Left lung (tissue), 10 donors: Measurements from ENCODE around the gene FXYD5. TPM values are rescaled to one million over a fixed set of nuclear protein-coding genes. Genes with fewer than 3 reads are reported as not detected.

ENCODE experiments used
- ATAC-seq: fragments of 200-7000 bp; cut with Tn5 transposase; one replicate; pipeline ENCODE4 v1.9.1; 2020; ENCODE audit warnings: moderate library complexity
- DNase-seq, 4 donors: peaks; one replicate each; pipeline ENCODE4 v3.0.0-alpha.2; 2013 to 2020
- H3K27ac ChIP-seq, 2 donors: fragments of 200-600 bp; sonication (generic) in 1 of 2; one replicate each; pipeline versions ENCODE4 v1.5.0 to v1.8.0; 2020 to 2021
- H3K27me3 ChIP-seq, 2 donors: fragments of 200-600 bp; sonication (generic) in 1 of 2; one replicate each; pipeline versions ENCODE4 v1.5.0 to v1.8.0; 2020 to 2021
- H3K36me3 ChIP-seq, 2 donors: fragments of 200-600 bp; sonication (generic) in 1 of 2; one replicate each; pipeline versions ENCODE4 v1.5.0 to v1.8.0; 2020 to 2021
- H3K4me1 ChIP-seq, 2 donors: fragments of 200-600 bp; one replicate each; pipeline ENCODE4 v1.8.0; 2021
- H3K4me3 ChIP-seq, 2 donors: fragments of 200-600 bp; sonication (generic) in 1 of 2; one replicate each; pipeline versions ENCODE4 v1.5.0 to v1.8.0; 2020 to 2021; ENCODE audit warnings: mild to moderate bottlenecking in 1 of 2
- H3K9me3 ChIP-seq, 2 donors: fragments of 200-600 bp; sonication (generic) in 1 of 2; one replicate each; pipeline versions ENCODE4 v1.5.0 to v1.8.0; 2020 to 2021
- intact Hi-C, 2 donors: fragments of 100-400 bp; cut with DNase I; formaldehyde crosslinking; loops; one replicate each; pipeline versions ENCODE4 v1.11.2 to v1.14.2; 2022
- polyA plus RNA-seq, 6 donors: library from polyadenylated mRNA; unstranded; fragments of 120-200 nt; gene quantifications; one replicate each; pipeline ENCODE4 v1.2.1, GENCODE V29; 2013; ENCODE audit not compliant: insufficient read length in 6 of 6
- total RNA-seq, 2 donors: library from RNA; stranded (reverse); fragmentation: NEBNext Ultra II Directional; extraction: Animal tissue kit (Norgen Biotek cat#: 25700); gene quantifications; one replicate each; pipeline ENCODE4 v1.2.1, GENCODE V29; 2021
- TF ChIP-seq, protein P1 (sequence below), 2 donors: fragments of 200-600 bp; sonication (generic) in 1 of 2; IDR thresholded peaks; one replicate each; pipeline versions ENCODE4 v1.5.0 to v1.8.0; 2021; ENCODE audit warnings: antibody characterized with exemption in 2 of 2
- donor health status: DM: no; HTN: yes; CAD: no.
- donor health status: DM: no; HTN: no; CAD: no.

Gene FXYD5
- total and polyA plus RNA-seq, 8 donors = 29.0 to 123 (median 31.5) TPM

GRCh38 chr19:35177377-35178274 lies 23.1 kb downstream of the FXYD5 start:
- Histone ChIP-seq H3K27me3 (no peaks in the 10 kb centered on the region), H3K27ac (no peak overlapping the region), H3K36me3 (no peaks in the 10 kb centered on the region), H3K4me3 (no peak overlapping the region), H3K4me1 (peaks cover 0 to 4% of the 10 kb centered on the region in 2 donors), H3K9me3 (no peaks in the 10 kb centered on the region)
- ATAC-seq = no peak
- TF ChIP-seq, protein P1, sequence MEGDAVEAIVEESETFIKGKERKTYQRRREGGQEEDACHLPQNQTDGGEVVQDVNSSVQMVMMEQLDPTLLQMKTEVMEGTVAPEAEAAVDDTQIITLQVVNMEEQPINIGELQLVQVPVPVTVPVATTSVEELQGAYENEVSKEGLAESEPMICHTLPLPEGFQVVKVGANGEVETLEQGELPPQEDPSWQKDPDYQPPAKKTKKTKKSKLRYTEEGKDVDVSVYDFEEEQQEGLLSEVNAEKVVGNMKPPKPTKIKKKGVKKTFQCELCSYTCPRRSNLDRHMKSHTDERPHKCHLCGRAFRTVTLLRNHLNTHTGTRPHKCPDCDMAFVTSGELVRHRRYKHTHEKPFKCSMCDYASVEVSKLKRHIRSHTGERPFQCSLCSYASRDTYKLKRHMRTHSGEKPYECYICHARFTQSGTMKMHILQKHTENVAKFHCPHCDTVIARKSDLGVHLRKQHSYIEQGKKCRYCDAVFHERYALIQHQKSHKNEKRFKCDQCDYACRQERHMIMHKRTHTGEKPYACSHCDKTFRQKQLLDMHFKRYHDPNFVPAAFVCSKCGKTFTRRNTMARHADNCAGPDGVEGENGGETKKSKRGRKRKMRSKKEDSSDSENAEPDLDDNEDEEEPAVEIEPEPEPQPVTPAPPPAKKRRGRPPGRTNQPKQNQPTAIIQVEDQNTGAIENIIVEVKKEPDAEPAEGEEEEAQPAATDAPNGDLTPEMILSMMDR (IDR thresholded peaks at IDR 0.05) = no peak
- intact Hi-C loops = no loop called here
- no peak for DNase-seq

DNA sequence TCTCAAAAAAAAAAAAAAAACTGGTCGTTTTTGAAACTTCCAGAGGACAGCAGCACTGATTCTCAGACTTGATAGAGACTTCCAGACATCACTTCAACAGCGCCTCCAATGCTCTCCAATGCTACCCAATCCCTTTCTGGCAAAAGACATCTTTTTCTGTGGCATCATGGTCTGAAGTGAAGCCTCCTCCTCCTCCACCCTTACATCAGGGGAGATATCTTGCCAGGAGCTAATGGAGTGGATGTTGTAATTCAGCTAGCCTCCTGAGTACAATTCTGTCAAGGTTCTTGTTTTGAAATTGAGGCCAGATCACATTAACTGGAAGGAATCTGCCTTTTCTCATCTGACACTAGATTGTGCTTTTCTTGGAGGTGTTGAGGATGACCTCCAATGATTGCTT lies 24.2 kb downstream of the FXYD5 start:
- no peaks in the 10 kb centered on the region for H3K36me3 ChIP-seq
- H3K27ac ChIP-seq = no peak overlapping the region
- intact Hi-C loops = no loop called here
- H3K4me1 ChIP-seq = peaks cover 0 to 4% of the 10 kb centered on the region in 2 donors
- H3K27me3 ChIP-seq = no peaks in the 10 kb centered on the region
- no peak overlapping the region for H3K4me3 ChIP-seq
- TF ChIP-seq, protein P1 (IDR thresholded peaks at IDR 0.05) = no peak
- no peak for DNase-seq
- no peak for ATAC-seq
- H3K9me3 ChIP-seq = no peaks in the 10 kb centered on the region

DNA sequence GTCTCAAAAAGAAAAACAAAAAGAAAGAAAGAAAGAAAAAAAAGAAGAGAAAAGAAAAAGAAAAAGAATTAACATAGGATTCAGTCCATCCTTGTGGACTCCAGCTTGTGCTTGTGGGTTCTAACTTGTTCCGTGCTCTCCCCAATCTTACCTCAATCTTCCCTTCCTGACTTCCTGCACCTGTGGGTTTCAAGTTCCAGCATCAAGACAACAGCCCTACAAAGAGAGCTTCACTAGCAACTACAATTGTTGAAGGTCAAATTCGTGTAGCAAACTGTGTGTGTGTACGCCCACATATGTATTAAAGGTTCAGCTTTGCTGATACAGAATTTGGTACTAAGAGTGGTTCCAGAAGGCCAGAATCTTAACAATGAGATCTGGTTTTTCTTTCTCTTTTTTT lies 25.3 kb downstream of the FXYD5 start:
- no peaks in the 10 kb centered on the region for H3K36me3 ChIP-seq
- no peaks in the 10 kb centered on the region for H3K27me3 ChIP-seq
- DNase-seq (no peak), ATAC-seq (no peak)
- intact Hi-C loops = no loop called here
- H3K4me3 ChIP-seq = no peak overlapping the region
- H3K27ac ChIP-seq = no peak overlapping the region
- H3K4me1 ChIP-seq = peaks cover 0 to 4% of the 10 kb centered on the region in 2 donors
- H3K9me3 ChIP-seq = peaks cover 0 to 4% of the 10 kb centered on the region in 2 donors
- TF ChIP-seq, protein P1 (IDR thresholded peaks at IDR 0.05) = no peak

GRCh38 chr19:35181387-35181786 lies 26.9 kb downstream of the FXYD5 start:
- DNase-seq (no peak), ATAC-seq (no peak)
- TF ChIP-seq, protein P1 (IDR thresholded peaks at IDR 0.05) = no peak
- Histone ChIP-seq H3K9me3 (peaks cover 0 to 4% of the 10 kb centered on the region in 2 donors), H3K27me3 (no peaks in the 10 kb centered on the region), H3K4me3 (no peak overlapping the region), H3K36me3 (no peaks in the 10 kb centered on the region), H3K4me1 (no peaks in the 10 kb centered on the region), H3K27ac (no peak overlapping the region)
- intact Hi-C loops = no loop called here

- H3K9me3 ChIP-seq = peaks cover 0 to 4% of the 10 kb centered on the region in 2 donors
- H3K27ac ChIP-seq = no peak overlapping the region
- no peaks in the 10 kb centered on the region for H3K4me1 ChIP-seq
- H3K27me3 ChIP-seq = no peaks in the 10 kb centered on the region
- DNase-seq (no peak), ATAC-seq (no peak)
- intact Hi-C loops = no loop called here
- no peak overlapping the region for H3K4me3 ChIP-seq
- no peaks in the 10 kb centered on the region for H3K36me3 ChIP-seq
- TF ChIP-seq, protein P1 (IDR thresholded peaks at IDR 0.05) = no peak
These were observed 29.7 kb downstream of the FXYD5 start for GRCh38 chr19:35184267-35184666.
